ENCODE measurements around the gene PSMC6.

GRCh38 chr14:52692248-52692962 is 14.6 kb upstream of the PSMC6 start:
- TF ChIP-seq CTCF (IDR thresholded peaks at IDR 0.05) = no peak
- no peak for TF ChIP-seq RCOR1 (IDR thresholded peaks at IDR 0.05; ENCODE audit: low read length)
- no peak for TF ChIP-seq GATA2 (CRISPR knock-in tag; IDR thresholded peaks at IDR 0.05)
- TF ChIP-seq MAX (IDR thresholded peaks at IDR 0.05; ENCODE audit: low read depth) = no peak
- no peak for TF ChIP-seq POLR2AphosphoS5 (IDR thresholded peaks at IDR 0.05; ENCODE audit: low read depth, low read length)
- no peak for TF ChIP-seq SMC3 (IDR thresholded peaks at IDR 0.05; ENCODE audit: low read depth, low read length)
- no peak for TF ChIP-seq EZH2phosphoT487 (IDR thresholded peaks at IDR 0.05; ENCODE audit: borderline replicate concordance, low read depth)
- TF ChIP-seq USF2 (IDR thresholded peaks at IDR 0.05; ENCODE audit: borderline replicate concordance, low read depth, low read length) = no peak
- TF ChIP-seq EP300 (IDR thresholded peaks at IDR 0.05; ENCODE audit: borderline replicate concordance in 1 of 2, low read depth in 1 of 2, low read length in 1 of 2) = peak in 1 of 2 experiments; percentile 19; a peak in 1 of 4 replicates
